ENCODE results near the gene CES3. TPM values are rescaled to one million over a fixed set of nuclear protein-coding genes. Genes with fewer than 3 reads are reported as not detected.
"Not testable (repeated sequence)": the region's sequence is repeated elsewhere in the genome, so short reads cannot be mapped to it uniquely, and the experiment has no call there.

CES3 gene
- total and polyA plus RNA-seq, 3 donors from 2014 or later = 1.5 to 4.5 (median 4.1) TPM

DNA sequence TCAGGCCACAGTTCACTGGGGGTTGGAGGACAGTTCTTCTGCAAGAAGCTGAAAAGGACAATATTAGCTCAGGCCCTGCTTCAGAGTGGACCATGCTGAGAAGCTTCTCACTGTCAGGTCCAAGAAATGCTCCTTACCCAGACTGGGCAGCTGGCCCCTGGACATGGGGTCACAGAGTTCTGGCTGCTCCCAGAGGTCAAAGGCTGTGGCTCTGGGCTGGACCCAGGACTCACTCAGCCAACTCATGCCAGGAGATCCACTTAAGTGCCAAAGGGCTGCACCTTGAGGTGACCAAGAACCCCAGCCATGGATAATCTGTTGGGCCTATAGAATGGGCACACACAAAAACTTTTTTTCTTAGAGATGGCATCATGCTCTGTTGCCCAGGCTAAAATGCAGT, 21.7 kb upstream of the CES3 start:
- H3K4me3 ChIP-seq = no peak overlapping the region
- intact Hi-C loops (cut with DNase I; ENCODE audit: low total_unique reads) = no loop called here

DNA sequence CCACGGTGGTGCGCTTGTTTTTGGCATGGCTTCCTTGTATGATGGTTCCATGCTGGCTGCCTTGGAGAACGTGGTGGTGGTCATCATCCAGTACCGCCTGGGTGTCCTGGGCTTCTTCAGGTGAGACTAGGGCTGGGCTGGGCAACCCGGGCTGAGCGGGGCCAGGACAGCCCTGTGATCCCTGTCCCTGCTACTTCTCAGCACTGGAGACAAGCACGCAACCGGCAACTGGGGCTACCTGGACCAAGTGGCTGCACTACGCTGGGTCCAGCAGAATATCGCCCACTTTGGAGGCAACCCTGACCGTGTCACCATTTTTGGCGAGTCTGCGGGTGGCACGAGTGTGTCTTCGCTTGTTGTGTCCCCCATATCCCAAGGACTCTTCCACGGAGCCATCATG, 20.8 kb upstream of the CES3 start:
- Histone ChIP-seq H3K4me3 (no peak overlapping the region), H3K36me3 (ENCODE audit: low read depth, missing control alignments) (no peaks in the 10 kb centered on the region), H3K27ac (no peak overlapping the region), H3K9me3 (no peaks in the 10 kb centered on the region), H3K27me3 (no peaks in the 10 kb centered on the region), H3K4me1 (peaks cover 16% of the 10 kb centered on the region)
- DNase-seq = no peak
- TF ChIP-seq POLR2A (IDR thresholded peaks at IDR 0.05) = no peak
- TF ChIP-seq, protein P1, sequence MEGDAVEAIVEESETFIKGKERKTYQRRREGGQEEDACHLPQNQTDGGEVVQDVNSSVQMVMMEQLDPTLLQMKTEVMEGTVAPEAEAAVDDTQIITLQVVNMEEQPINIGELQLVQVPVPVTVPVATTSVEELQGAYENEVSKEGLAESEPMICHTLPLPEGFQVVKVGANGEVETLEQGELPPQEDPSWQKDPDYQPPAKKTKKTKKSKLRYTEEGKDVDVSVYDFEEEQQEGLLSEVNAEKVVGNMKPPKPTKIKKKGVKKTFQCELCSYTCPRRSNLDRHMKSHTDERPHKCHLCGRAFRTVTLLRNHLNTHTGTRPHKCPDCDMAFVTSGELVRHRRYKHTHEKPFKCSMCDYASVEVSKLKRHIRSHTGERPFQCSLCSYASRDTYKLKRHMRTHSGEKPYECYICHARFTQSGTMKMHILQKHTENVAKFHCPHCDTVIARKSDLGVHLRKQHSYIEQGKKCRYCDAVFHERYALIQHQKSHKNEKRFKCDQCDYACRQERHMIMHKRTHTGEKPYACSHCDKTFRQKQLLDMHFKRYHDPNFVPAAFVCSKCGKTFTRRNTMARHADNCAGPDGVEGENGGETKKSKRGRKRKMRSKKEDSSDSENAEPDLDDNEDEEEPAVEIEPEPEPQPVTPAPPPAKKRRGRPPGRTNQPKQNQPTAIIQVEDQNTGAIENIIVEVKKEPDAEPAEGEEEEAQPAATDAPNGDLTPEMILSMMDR (IDR thresholded peaks at IDR 0.05) = no peak
- WGBS, 2 donors = 89 to 91% methylated on average over 3 to 16 of the region's 16 CpGs
- intact Hi-C loops (cut with DNase I; ENCODE audit: low total_unique reads) = no loop called here

More for the DNA sequence above, 21.7 kb upstream of the CES3 start:
- Histone ChIP-seq H3K4me1 (peaks cover 18% of the 10 kb centered on the region), H3K9me3 (no peaks in the 10 kb centered on the region), H3K36me3 (ENCODE audit: low read depth, missing control alignments) (no peaks in the 10 kb centered on the region), H3K27ac (no peak overlapping the region), H3K27me3 (no peaks in the 10 kb centered on the region)
- TF ChIP-seq, protein P1 (IDR thresholded peaks at IDR 0.05) = no peak
- DNase-seq = no peak

DNA sequence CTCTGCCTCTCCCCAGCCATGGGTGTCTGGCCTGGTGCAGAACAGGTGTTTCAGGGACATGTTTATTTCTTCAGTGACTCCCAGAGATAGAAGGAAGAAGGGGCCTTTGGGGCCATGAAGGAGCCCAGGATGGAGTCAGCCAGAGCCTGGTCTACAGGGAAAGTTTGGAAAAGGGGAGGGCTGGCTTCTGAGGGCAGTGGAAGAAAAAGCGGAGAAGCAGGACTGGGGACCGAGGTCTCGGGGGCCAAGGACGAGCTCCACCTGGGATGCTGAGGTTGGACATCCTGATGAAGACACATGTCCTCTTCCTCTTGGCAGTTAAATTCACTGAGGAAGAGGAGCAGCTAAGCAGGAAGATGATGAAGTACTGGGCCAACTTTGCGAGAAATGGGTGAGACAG, 18.1 kb upstream of the CES3 start:
- intact Hi-C loops (cut with DNase I; ENCODE audit: low total_unique reads) = no loop called here
- no peaks in the 10 kb centered on the region for H3K27me3 ChIP-seq
- DNase-seq = no peak
- H3K4me3 ChIP-seq = no peak overlapping the region
- peaks cover 3% of the 10 kb centered on the region for H3K4me1 ChIP-seq
- TF ChIP-seq, protein P1 (IDR thresholded peaks at IDR 0.05) = no peak
- TF ChIP-seq POLR2A (IDR thresholded peaks at IDR 0.05) = no peak
- WGBS, 2 donors = 92 to 96% methylated on average over 4 to 5 of the region's 5 CpGs
- no peak overlapping the region for H3K27ac ChIP-seq
- no peaks in the 10 kb centered on the region for H3K9me3 ChIP-seq
- H3K36me3 ChIP-seq (ENCODE audit: low read depth, missing control alignments) = no peaks in the 10 kb centered on the region

DNA sequence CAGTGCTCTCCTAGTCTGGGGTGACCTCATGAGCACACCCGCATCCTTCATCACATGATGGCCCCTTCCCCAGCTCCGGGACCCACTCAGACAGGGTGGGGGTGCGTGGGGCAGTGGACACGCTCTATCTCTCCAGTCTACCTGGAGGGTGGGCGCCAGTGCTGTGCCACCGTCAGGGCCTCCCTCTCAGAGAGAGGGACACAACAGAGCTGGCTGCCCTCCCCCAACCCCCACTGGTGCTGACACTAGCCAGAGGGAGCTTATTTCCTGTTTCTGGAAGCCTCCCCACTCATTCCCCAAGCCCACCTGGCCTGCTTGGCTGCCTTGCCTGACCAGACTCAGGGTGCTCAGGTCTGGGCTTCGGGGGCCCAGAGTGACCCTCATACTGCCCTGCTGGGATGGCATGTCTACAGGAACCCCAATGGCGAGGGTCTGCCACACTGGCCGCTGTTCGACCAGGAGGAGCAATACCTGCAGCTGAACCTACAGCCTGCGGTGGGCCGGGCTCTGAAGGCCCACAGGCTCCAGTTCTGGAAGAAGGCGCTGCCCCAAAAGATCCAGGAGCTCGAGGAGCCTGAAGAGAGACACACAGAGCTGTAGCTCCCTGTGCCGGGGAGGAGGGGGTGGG, 17.5 kb upstream of the CES3 start:
- TF ChIP-seq, protein P1 (IDR thresholded peaks at IDR 0.05) = no peak
- no peak for TF ChIP-seq POLR2A (IDR thresholded peaks at IDR 0.05)
- 88 to 90% methylated on average over 9 to 15 of the region's 15 CpGs for WGBS, 2 donors
- Histone ChIP-seq H3K27ac (no peak overlapping the region), H3K9me3 (no peaks in the 10 kb centered on the region), H3K27me3 (no peaks in the 10 kb centered on the region), H3K4me3 (no peak overlapping the region), H3K4me1 (peaks cover 9% of the 10 kb centered on the region), H3K36me3 (ENCODE audit: low read depth, missing control alignments) (no peaks in the 10 kb centered on the region)
- intact Hi-C loops (cut with DNase I; ENCODE audit: low total_unique reads) = no loop called here
- no peak for DNase-seq

DNA sequence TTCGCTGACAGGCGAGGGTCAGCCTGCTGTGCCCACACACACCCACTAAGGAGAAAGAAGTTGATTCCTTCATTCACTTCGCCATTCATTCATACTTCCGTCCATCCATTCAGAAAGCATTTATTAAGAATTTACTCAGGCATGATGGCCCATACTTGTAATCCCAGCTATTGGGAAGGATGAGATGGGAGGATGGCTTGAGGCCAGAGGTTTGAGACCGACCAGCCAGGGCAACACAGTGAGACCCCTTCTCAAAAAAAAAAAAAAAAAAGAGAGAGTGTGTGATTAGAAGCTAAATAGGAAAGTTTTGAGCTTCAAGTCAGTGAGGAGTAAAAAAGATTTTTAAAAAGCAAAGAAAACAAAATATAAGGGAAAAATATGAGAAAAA, 17.0 kb upstream of the CES3 start:
- no peak overlapping the region for H3K4me3 ChIP-seq
- no peak overlapping the region for H3K27ac ChIP-seq
- H3K4me1 ChIP-seq = peaks cover 14% of the 10 kb centered on the region
- WGBS, 2 donors = 91% methylated on average over 5 of the region's 5 CpGs
- intact Hi-C loops (cut with DNase I; ENCODE audit: low total_unique reads) = no loop called here
- TF ChIP-seq, protein P1 (IDR thresholded peaks at IDR 0.05) = no peak
- no peak for TF ChIP-seq POLR2A (IDR thresholded peaks at IDR 0.05)
- no peaks in the 10 kb centered on the region for H3K9me3 ChIP-seq
- no peak for DNase-seq
- no peaks in the 10 kb centered on the region for H3K27me3 ChIP-seq
- H3K36me3 ChIP-seq (ENCODE audit: low read depth, missing control alignments) = no peaks in the 10 kb centered on the region

DNA sequence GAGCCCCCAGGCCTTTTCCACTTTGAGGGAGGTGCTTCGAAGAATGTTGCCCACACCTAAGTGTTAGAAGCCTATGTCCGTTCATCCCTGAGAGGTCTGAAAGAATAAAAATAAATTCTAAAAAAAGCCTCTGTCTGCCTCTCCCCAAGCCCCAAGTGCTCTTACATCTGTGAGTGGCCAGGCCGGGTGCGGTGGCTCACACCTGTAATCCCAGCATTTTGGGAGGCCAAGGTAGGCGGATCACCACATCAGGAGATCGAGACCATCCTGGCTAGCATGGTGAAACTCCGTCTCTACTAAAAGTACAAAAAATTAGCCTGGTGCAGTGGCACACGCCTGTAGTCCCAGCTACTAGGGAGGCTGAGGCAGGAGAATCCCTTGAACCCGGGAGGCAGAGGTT, 16.1 kb upstream of the CES3 start:
- H3K9me3 ChIP-seq; H3K36me3 ChIP-seq (ENCODE audit: low read depth, missing control alignments); H3K4me3 ChIP-seq; intact Hi-C loops (cut with DNase I; ENCODE audit: low total_unique reads); H3K27me3 ChIP-seq; DNase-seq; H3K27ac ChIP-seq: not testable (repeated sequence)
- WGBS, 2 donors = 82 to 83% methylated on average over 9 of the region's 9 CpGs
- H3K4me1 ChIP-seq = peaks cover 16% of the 10 kb centered on the region

All from testis (tissue), 3 donors.